ENCODE results near the gene DAAM2. TPM values are rescaled to one million over a fixed set of nuclear protein-coding genes. Genes with fewer than 3 reads are reported as not detected.

Gene DAAM2
- total RNA-seq: 0.16 and 0.57 TPM in 2 replicates

GRCh38 chr6:39791850-39792539 lies at the start of gene DAAM2:
TSS of gene DAAM2 (plus strand) at chr6:39792376. CDS start at chr6:39856303, 63,927 bp downstream.

DNA sequence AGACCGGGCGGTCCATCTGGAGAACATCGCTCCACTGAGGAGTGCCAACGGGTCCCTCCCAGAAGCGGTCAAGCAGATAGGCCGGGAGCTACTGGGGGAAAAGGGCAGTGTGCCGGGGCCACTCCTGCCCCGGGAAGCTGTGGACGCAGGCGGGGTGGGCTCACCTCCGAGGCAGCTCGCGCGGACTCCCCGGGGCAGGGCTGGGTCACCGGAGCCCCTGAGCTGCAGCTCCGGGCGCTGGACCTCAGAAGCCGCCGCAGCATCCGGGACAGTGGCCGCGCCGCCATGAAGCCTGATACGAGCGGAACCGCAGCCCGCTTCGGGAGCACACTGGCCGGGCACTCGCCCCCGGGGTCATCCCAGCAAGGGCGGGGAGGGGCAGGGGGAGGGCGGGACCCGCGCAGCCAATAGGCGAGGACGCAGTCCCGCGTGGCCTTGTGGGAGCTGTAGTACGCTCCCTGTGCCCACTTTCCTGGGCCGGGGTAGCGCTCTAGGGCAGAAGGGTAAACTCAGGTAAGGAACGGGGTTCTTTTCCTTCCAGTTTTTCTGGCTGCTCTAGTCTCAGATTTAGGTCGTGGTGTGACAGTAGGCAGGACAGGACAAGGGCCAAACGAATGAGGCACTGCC lies 142.1 kb downstream of the DAAM2 start, which contains the start of gene MOCS1:
MOCS1 (minus strand) TSS at position 332 of the 627 bp plus-strand sequence; CDS start at position 287, 45 bp downstream.

Other genes with a start within 250 kb of the DAAM2 start
- gene KIF6, start 67.0 kb upstream of the DAAM2 start, total RNA-seq: 0.25 TPM in 1 of 2 replicates, not detected in the other
- 6.8 and 15.1 TPM in 2 replicates for gene MOCS1, start 142.1 kb downstream of the DAAM2 start, total RNA-seq

Measured in bladder microvascular endothelial cell (primary cell).